GM12874 (cell line): ENCODE data around the gene CCDC85C.

Source experiments
- TF ChIP-seq, protein P1 (sequence below): IDR thresholded peaks from 2 replicates; pipeline ENCODE4 v1.5.1; 2011; ENCODE audit warnings: low read depth, mild to moderate bottlenecking, control low read depth, low read length, moderate library complexity; ENCODE audit not compliant: insufficient read depth

CCDC85C gene

DNA sequence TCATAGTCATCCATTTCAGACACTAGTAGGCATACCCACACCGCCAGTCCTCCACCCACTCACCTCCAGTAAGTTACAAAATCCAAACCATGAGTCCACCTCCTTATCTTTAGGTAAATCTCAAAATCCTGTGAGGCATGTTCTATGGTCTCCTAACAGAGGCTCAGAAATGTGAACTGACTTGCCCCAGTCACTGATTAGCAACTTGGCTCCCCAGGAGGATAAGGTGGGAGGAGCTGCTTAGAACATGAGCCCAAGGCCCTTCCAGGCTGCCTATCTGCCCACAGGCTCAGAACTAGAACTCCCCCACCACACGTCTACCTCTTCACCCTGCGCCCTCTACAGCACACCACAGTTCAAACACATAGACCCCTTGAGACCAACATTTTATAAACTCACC lies 143.2 kb downstream of the CCDC85C start:
- TF ChIP-seq, protein P1, sequence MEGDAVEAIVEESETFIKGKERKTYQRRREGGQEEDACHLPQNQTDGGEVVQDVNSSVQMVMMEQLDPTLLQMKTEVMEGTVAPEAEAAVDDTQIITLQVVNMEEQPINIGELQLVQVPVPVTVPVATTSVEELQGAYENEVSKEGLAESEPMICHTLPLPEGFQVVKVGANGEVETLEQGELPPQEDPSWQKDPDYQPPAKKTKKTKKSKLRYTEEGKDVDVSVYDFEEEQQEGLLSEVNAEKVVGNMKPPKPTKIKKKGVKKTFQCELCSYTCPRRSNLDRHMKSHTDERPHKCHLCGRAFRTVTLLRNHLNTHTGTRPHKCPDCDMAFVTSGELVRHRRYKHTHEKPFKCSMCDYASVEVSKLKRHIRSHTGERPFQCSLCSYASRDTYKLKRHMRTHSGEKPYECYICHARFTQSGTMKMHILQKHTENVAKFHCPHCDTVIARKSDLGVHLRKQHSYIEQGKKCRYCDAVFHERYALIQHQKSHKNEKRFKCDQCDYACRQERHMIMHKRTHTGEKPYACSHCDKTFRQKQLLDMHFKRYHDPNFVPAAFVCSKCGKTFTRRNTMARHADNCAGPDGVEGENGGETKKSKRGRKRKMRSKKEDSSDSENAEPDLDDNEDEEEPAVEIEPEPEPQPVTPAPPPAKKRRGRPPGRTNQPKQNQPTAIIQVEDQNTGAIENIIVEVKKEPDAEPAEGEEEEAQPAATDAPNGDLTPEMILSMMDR: no peak

DNA sequence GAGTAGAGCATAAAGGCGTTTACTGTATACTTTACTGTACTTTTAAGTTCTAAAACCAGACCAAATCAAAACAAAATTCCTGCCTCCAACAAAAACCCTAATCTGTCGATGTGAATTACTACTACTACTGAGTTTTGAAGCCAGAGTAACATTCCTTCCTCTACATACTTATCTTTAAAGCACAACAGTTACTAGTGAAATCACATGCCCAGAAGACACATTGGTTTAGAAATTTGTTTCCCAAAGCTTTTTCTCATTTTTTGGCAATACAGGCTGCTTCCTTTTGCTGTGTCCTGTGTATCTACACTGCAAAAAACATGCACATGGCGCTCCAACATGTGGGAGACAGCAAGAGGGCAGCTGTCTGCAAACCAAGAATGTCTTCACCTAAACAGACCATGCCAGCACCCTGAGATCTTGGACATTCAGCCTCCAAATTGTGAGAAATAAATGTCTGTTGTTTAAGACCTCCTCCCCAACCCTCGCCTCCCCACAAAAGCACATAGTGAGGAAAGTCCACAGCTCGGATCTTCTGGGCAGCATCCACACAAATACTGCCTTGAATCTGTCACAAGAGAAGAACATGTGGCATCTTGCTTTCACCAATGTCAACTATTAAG lies 144.4 kb downstream of the CCDC85C start:
- TF ChIP-seq, protein P1: no peak

DNA sequence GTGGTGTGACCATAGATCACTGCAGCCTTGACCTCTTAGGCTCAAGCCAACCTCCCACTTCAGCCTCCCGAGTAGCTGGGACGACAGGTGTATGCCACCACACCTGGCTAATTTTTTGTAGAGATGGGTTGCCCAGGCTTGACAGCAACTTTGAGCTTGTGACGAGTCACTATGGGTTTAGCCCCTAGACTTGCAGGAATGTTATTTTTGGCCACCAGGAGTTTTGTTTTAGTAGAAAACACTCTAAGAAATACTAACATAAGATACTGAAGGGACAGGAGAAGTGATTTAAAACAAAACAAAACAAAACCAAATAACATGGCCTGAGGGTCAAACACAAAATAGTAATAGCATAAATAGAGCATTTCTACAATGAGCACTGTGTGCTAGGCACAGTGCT lies 149.8 kb downstream of the CCDC85C start:
- TF ChIP-seq, protein P1: no peak

DNA sequence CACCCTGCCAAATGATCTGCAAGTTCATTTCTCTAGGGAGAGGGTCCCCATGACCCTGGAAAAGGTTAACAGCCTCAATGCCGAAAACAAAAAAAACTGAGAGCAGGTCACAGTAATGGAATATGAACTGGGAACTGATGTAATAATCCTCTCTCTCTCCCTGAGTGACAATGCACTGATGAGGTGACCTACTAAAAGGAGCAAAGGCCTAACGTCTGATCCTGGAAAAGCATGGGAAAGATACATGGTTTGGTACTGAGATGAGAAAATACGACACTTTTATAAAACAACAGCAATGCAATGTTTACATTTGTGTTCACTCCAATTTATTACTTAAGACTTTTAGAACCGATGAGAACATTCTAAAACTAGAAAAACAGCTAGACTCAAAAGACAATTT lies 151.0 kb downstream of the CCDC85C start:
- TF ChIP-seq, protein P1: no peak

DNA sequence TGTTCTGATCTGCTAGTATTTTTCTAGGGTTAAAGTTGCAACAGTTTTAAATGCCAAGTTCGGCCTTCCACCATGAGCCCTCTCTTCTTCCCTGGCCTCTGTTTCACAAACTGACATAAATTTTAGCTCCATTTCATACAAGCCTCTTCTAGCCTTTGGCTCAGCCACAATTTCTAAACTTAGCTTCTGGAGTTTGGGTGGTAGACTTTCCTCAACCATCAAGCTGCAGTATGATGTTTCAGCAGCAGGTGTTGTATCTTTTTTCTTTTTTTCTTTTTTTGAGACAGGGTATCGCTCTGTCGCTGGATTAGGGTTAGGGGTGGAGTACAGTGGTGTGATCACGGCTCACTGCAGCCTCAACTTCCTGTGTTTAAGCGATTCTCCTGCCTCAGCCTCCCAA lies 152.8 kb downstream of the CCDC85C start:
- TF ChIP-seq, protein P1: no peak

DNA sequence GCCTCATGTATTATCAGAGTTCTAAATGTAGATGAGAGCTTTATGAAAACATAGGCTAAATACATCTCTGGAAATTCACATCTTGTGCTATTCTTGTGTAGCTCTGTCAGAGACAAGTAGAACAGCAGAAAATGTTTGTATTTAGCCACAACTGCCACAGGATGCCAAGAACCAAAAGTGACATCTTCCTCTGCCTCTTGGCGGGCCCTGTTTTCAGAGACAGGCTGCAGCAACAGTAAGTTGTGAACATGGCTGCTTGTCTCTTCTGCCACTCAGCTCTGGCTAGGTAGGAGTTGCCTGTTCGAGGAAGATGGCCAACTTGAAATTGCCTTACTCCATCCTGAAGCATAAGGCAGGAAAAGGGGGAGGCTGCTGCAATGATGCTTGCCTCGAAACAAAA lies 153.7 kb downstream of the CCDC85C start:
- TF ChIP-seq, protein P1: no peak
